Lower lobe of right lung (tissue), 2 donors: ENCODE results near the gene CDH22. TPM values are rescaled to one million over a fixed set of nuclear protein-coding genes. Genes with fewer than 3 reads are reported as not detected.

Experiments
- ATAC-seq, 2 donors: fragments of 200-7000 bp; cut with Tn5 transposase; one replicate each; pipeline ENCODE4 v1.9.1; 2020 to 2022; ENCODE audit warnings: mild to moderate bottlenecking in 2 of 2, moderate library complexity in 2 of 2
- DNase-seq: peaks from one replicate; pipeline ENCODE4 v3.0.0-alpha.2; 2020
- H3K27ac ChIP-seq: fragments of 200-600 bp; one replicate; pipeline ENCODE4 v1.8.0; 2022
- H3K27me3 ChIP-seq: fragments of 200-600 bp; one replicate; pipeline ENCODE4 v1.8.0; 2022; ENCODE audit warnings: low read depth
- H3K36me3 ChIP-seq: fragments of 200-600 bp; one replicate; pipeline ENCODE4 v1.8.0; 2022; ENCODE audit warnings: mild to moderate bottlenecking
- H3K4me1 ChIP-seq: fragments of 200-600 bp; one replicate; pipeline ENCODE4 v1.8.0; 2022
- H3K4me3 ChIP-seq: fragments of 200-600 bp; one replicate; pipeline ENCODE4 v1.8.0; 2022; ENCODE audit warnings: mild to moderate bottlenecking
- H3K9me3 ChIP-seq: fragments of 200-600 bp; one replicate; pipeline ENCODE4 v1.8.0; 2022
- intact Hi-C: fragments of 100-400 bp; cut with DNase I; formaldehyde crosslinking; loops from one replicate; pipeline ENCODE4 v1.11.0; 2022
- long read RNA-seq: library from polyadenylated mRNA; unstranded; transcript quantifications from one replicate; pipeline ENCODE4 v2.0.0, GENCODE V29; 2021
- total RNA-seq: library from RNA; stranded (reverse); fragmentation: NEBNext Ultra II Directional; extraction: Animal tissue kit (Norgen Biotek cat#: 25700); gene quantifications from one replicate; pipeline ENCODE4 v1.2.1, GENCODE V29; 2021
- TF ChIP-seq, protein P1 (sequence below): fragments of 200-600 bp; IDR thresholded peaks from one replicate; pipeline ENCODE4 v1.8.0; 2022; ENCODE audit warnings: antibody characterized with exemption, mild to moderate bottlenecking
- donor health status: DM: no; HTN: yes; CAD: no; lungs with severe emphysema.

Gene CDH22, protein sequence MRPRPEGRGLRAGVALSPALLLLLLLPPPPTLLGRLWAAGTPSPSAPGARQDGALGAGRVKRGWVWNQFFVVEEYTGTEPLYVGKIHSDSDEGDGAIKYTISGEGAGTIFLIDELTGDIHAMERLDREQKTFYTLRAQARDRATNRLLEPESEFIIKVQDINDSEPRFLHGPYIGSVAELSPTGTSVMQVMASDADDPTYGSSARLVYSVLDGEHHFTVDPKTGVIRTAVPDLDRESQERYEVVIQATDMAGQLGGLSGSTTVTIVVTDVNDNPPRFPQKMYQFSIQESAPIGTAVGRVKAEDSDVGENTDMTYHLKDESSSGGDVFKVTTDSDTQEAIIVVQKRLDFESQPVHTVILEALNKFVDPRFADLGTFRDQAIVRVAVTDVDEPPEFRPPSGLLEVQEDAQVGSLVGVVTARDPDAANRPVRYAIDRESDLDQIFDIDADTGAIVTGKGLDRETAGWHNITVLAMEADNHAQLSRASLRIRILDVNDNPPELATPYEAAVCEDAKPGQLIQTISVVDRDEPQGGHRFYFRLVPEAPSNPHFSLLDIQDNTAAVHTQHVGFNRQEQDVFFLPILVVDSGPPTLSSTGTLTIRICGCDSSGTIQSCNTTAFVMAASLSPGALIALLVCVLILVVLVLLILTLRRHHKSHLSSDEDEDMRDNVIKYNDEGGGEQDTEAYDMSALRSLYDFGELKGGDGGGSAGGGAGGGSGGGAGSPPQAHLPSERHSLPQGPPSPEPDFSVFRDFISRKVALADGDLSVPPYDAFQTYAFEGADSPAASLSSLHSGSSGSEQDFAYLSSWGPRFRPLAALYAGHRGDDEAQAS
- 0.35 TPM for total RNA-seq
- long read RNA-seq, partial matches to known transcripts = 0 of 1 reads
- long read RNA-seq, other reads (novel, unspliced or antisense) = 1 of 1 reads

DNA sequence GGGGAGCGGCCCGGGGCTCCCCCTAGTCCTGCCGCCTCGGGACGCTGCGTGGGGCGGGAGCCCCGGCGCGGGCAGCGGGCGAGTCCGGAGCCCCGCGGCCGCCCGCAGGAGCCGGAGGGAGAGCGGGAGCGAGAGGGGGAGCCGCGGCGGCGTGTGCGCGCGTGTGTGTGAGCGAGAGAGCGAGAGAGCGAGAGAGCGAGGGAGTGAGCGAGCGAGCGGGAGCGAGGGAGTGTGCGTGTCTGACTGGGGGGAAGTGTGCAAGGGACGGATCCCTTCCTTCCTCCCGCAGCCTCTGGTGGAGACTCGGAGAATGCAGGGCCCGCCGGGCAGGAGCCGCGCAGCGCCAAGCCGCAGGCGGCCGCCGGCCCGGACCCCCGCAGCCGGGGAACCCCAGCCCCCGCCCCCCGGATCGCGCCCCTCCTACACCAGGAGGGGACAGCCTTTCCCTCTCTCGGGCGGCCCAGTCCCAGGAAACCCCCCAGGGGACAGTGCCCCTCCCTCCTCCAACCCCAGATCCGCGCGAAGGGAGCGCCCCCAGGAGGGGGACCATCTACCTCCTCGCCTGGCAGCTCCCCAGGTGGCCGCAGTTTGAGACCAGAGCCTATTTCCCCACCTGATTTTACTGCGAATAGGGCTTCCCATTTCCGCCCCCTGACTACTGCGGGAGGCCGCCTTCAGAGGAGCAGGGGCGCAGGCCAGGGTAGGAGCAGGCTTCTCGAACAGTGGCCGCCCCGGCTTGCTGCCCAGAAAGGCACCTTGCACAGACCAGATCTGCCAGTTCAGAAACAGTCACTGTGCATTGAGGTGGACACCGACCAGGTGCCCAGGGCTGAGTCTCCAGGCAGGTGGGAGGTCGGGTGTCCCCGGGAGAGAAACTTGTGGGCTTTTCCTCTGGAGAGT lies at the start of gene CDH22:
CDH22 (minus strand) TSS at position 241 of the 900 bp plus-strand sequence. CDS start 57,204 bp downstream, outside the sequence.
- intact Hi-C loops = no loop called here
- TF ChIP-seq, protein P1, sequence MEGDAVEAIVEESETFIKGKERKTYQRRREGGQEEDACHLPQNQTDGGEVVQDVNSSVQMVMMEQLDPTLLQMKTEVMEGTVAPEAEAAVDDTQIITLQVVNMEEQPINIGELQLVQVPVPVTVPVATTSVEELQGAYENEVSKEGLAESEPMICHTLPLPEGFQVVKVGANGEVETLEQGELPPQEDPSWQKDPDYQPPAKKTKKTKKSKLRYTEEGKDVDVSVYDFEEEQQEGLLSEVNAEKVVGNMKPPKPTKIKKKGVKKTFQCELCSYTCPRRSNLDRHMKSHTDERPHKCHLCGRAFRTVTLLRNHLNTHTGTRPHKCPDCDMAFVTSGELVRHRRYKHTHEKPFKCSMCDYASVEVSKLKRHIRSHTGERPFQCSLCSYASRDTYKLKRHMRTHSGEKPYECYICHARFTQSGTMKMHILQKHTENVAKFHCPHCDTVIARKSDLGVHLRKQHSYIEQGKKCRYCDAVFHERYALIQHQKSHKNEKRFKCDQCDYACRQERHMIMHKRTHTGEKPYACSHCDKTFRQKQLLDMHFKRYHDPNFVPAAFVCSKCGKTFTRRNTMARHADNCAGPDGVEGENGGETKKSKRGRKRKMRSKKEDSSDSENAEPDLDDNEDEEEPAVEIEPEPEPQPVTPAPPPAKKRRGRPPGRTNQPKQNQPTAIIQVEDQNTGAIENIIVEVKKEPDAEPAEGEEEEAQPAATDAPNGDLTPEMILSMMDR = no peak

DNA sequence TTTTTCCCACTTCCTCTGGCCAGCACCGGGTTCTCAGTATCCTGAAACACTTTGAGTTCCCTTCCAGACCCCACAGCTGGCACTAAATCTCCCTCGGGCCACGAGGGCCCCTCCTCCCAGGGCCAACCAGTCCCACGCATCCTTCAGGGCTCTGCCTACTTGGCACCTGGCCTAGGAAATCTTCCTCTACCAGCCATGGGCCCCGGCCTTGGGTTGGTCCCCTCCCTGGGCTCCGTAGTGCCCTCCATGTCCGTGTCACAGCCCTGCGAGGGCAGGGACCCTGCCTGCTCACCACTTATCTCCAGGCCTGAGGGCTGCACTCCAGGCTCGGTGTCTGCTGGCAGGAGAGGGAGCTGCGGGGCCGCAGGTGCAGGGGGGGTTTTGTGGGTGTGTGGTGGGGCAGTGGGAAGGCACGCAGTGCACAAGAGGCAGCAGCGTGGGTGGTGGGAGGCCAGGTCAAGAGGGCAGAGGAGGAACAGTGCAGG lies 48.8 kb upstream of the CDH22 start:
- intact Hi-C loops = no loop called here
- peaks cover 36% of the 10 kb centered on the region for H3K4me1 ChIP-seq
- no peaks in the 10 kb centered on the region for H3K9me3 ChIP-seq
- peaks cover 45% of the 10 kb centered on the region for H3K36me3 ChIP-seq
- no peak for DNase-seq
- H3K27ac ChIP-seq = no peak overlapping the region
- no peaks in the 10 kb centered on the region for H3K27me3 ChIP-seq
- no peak overlapping the region for H3K4me3 ChIP-seq
- TF ChIP-seq, protein P1 = no peak
- peak; percentile 43 to 65 for ATAC-seq

More for the DNA sequence above, at the start of gene CDH22:
- Histone ChIP-seq H3K9me3 (no peaks in the 10 kb centered on the region), H3K27ac (no peak within 1 kb of the TSS), H3K4me1 (peaks cover 16% of the 10 kb centered on the region), H3K27me3 (peaks cover 89% of the 10 kb centered on the region), H3K4me3 (peak within 1 kb of the TSS; percentile 51), H3K36me3 (no peaks in the 10 kb centered on the region)
- ATAC-seq (peak; percentile 45 to 57), DNase-seq (peak; percentile 56)

DNA sequence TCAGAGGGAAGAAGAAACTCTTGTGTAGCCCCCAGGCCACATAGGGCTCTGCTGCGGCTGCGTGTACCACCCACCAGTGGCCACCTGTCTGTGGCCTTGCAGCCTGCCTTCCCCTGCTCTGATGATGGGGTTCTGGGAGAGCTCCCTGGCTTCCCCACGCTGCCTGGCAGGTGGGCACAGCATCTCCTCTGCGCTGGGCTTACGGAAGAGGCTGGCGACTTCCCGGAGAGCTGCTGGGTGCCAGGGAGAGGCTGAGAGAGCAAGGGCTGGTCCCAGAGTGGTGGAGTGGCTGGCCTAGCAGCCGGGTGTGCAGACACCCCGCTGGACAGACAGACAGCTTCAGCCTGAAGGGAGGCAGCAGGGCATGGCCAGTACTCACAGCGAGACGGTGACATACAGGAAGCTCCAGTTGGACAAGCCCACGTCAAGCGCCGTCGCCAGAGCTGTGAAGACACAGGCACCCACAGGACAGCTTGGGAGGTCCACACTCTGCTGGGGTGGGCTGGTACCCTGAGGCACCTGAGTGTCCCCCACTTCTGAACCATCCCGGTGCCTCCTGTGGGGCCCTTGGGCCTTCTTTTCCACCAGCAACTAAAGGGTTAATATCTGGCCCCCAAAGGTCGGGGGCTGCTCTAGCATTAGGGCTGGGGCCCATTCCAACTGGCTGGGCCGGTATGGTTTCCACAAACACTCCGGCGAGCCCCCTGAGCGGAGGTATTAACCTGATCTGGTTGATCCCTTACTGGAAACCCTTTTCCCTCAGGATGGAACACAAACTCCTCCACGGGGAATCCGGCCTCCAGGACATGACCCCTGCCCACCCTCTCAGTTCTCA lies 48.1 kb upstream of the CDH22 start:
- Histone ChIP-seq H3K4me3 (no peak overlapping the region), H3K27me3 (no peaks in the 10 kb centered on the region), H3K4me1 (peaks cover 29% of the 10 kb centered on the region), H3K36me3 (peaks cover 48% of the 10 kb centered on the region), H3K27ac (no peak overlapping the region), H3K9me3 (no peaks in the 10 kb centered on the region)
- no peak for ATAC-seq
- intact Hi-C loops = no loop called here
- TF ChIP-seq, protein P1 = no peak
- no peak for DNase-seq

DNA sequence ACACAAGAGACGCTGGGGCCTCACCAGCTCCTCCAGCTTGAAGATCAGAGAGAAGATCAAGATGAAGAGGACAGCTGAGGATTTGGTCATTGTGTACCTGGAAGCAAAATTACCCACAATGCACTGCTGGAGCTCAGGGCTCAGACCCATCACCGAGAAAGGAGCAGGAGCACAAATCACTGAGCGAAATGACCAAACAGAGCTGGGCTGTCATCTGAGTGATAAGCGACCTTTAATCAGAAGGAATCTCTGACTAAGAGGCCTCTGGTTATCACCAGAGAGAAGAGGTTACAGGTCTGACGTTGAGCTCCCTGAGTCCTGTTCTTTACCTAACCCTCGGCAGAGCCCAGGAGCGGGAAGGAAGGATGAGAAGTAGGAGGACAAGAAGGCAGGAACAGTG lies 47.5 kb upstream of the CDH22 start:
- Histone ChIP-seq H3K27me3 (no peaks in the 10 kb centered on the region), H3K36me3 (peaks cover 53% of the 10 kb centered on the region), H3K9me3 (no peaks in the 10 kb centered on the region), H3K27ac (no peak overlapping the region), H3K4me3 (no peak overlapping the region), H3K4me1 (peaks cover 23% of the 10 kb centered on the region)
- TF ChIP-seq, protein P1 = no peak
- ATAC-seq = no peak
- intact Hi-C loops = no loop called here
- no peak for DNase-seq
